Endometrial microvascular endothelial cells (primary cell): ENCODE data around the gene ATP10D. TPM values are rescaled to one million over a fixed set of nuclear protein-coding genes. Genes with fewer than 3 reads are reported as not detected.
"Not testable (repeated sequence)": the region's sequence is repeated elsewhere in the genome, so short reads cannot be mapped to it uniquely, and the experiment has no call there.

Source experiments
- in situ Hi-C: cut with HindIII; loops from 2 replicates; pipeline ENCODE4 v1.10.0; 2017; ENCODE audit warnings: low sequenced_read_pairs, low pct_unique_long_range_greater_than_20kb; ENCODE audit errors: inconsistent ontology term
- total RNA-seq: library from RNA; depleted of rRNA; stranded (reverse); fragments of >200 nt; gene quantifications from one replicate; pipeline ENCODE4 v1.2.3, GENCODE V29; 2015; ENCODE audit errors: inconsistent ontology term

ATP10D gene
- total RNA-seq, 1 donor from 2014 or later: 21.1 TPM

DNA sequence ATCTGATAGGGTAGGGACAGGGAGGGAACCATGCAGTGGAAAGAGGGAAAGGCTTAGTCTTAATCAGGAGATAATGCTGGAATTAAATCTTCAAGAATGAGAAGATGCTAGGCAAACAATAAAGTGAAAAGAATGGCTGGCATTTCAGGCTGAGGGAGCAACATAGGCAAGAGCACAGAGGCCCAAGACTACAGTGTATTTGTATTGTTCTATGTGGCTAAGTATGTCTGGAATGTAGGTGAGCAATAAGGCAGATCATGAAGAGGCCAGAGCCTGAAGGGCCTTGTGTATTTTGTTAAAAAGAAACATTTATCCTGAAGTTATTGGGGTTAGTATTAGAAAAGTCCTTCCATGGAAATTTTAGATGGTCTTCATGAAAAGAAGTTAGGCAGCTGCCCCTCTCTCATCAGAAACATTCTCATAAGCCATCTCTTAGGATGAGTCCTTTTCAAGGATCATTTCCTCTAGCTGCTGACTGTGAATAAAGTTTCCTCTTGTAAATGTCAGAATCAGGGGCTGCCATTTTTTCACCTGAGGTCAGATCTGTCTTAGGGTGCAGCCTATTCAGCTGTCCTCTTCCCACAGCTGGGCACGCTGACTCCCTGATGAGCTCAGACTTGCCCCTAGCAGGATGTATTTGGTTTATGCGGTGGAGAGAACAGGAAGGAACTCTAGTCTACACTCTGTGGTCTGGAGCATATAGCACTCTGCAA is 46.3 kb downstream of the ATP10D start:
- in situ Hi-C loops: no loop called here

DNA sequence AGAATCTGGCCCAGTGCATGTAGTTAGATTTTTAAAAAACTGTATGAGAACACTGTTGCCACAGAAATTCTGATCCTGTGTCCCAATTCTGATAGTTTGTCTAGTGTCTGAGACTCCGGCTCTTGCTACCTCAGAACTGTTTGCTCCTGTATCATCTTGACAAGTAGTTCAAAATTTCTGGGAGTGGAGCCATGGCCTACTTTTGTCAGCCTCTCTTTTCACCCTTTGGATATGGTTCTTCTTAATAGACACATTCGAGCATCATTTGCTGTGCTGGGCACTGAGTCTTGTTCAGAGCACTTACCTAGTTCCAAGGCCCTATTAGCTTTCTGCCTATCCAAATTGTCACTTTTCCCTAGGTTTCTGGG is 46.9 kb downstream of the ATP10D start:
- in situ Hi-C loops: no loop called here

DNA sequence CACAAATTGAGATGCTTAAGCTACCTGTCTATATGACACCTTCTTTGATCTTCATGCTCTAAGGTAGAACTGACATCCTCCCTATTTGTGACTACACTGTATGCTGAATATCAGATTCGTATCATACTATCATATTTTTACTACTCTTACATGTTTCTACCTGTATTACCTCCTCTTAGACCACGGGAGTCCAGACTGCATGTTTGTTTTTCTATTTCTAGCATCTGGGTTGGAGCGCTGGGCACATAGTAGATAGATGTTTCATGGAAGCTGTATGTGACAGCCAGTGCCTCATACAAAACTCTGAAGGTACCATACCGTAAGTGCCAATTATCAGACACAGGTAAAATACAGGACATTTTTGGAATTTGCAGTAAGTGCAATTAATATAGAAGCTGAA is 47.6 kb downstream of the ATP10D start:
- in situ Hi-C loops: no loop called here

DNA sequence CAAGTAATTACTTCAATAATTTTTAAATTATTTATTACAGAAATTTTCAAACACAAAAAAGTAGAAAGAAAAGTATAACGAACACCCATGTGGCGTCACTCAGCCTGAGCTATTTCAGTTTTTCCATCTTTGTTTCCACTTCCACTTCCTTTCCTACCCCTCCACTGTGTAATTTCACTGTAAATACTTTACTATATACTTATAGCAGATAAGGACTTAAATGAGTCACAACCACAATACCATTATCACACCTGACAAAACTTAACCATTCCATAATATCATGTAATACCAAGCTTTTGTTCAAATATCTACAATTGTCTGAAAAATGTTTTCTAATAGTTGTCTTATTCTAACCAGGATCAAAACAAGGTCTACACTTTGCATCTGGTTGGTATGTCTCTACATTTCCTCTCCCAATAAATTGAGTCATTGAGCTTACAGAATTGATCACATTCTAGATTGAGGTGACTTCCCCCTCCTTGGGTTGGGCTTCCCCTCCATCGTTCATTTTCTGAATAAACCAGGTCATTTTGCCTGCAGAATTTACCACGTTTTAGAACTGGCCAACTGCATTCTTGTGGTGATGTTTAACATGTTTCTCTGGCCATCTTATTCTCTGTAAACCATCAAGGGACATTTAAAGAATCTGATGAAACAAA is 48.7 kb downstream of the ATP10D start:
- in situ Hi-C loops: no loop called here

DNA sequence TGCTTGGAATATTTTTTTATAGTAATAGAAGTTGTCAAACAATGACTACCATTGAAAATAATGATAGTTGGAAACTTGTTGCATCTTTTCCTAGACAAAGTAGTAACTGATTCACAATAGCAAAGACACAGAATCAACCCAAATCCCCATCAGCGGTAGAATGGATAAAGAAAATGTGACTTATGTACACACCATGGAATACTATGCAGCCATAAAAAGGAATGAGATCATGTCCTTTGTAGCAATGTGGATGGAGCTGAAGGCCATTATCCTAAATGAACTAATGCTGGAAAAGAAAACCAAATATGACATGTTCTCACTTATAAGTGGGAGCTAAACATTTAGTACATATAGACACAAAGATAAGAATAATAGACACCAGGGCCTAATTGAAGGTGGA is 49.7 kb downstream of the ATP10D start:
- in situ Hi-C loops: no loop called here

DNA sequence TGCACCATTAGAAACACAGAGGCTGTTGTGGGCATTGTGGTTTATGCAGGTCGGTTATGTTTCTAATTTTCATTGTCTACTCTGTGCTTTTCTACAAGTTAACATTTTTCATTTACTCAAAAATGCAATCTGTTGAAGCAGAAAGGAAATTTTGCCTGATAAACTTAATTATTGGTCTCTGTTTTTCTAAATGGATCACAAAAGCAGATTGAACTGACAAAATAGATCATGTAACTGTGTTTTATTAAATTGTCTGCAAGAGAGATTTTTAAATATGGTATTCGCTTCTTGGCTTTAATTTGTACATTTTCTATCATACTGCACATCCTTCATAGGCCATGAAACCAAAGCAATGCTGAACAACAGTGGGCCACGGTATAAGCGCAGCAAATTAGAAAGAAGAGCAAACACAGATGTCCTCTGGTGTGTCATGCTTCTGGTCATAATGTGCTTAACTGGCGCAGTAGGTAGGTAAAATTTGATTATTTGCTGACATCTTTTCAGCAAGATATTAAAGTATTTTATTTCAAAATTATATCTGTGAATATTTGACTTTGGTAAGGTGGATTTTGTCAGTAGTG is 50.6 kb downstream of the ATP10D start:
- in situ Hi-C loops: no loop called here

DNA sequence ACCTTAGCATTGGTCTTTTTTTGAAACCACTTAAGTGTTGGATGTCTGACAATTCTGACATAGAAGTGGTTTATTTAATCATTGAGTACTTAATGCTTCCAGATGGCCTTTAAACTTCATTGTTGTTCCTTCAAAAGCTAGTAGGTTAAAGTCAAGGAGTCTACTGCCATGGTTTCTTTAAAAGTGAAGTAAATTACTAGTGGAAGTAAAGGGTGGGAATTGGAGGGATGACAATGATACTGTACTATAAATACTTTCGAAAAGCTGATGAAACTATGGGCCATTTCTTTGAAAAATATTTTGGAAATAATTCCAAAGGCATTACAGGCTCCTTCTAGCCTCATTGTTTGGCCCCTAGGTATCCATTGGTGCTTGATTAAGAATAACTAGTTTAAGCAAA is 51.9 kb downstream of the ATP10D start:
- in situ Hi-C loops: no loop called here

DNA sequence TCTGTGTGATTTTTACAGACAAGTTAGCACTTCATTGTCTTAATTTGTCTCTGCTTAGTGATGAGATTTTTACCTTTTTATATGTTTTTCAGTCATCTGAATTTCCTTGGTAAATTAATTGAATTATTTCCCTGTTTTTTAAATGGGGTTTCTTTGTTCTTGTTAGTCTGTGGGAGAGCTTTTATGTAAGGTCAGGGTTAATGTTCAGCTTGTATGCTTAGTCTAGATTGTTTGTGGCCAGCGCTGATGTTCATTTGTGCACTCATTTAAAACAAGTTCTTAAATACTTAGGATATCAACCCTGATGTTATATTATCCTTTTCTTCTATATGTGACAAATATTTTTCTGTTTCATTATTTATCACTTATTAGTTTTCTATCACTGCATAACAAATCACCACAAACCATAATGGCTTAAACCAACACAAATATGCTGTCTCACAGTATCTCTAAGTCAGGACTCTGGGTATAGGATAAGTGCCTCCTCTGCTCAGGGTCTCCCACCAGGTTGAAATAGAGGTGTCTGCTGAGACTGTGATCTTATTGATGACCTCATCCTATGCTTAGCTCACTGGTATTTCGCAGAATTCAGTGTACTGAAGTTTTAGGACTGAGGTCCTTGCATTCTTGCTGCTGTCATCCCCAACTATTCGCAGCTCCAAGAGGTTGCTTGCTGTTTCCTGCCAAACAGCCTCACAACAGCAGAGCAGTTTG is 53.2 kb downstream of the ATP10D start:
- in situ Hi-C loops: no loop called here

DNA sequence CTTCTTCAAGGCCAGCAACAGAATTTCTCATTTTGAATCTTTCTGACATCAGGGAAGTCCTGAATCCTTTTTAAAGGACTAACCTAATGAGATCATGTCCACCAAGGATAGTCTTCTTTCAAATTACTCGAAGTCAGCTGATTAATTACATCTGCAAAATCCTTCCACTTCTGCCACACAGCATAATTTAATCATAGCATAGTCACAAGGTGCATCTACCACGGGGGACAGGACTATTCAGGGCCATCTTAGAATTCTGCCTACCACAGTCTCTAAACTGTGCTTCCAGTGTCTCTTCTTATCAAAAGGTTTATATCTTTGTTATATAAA is 53.7 kb downstream of the ATP10D start:
- in situ Hi-C loops: no loop called here

DNA sequence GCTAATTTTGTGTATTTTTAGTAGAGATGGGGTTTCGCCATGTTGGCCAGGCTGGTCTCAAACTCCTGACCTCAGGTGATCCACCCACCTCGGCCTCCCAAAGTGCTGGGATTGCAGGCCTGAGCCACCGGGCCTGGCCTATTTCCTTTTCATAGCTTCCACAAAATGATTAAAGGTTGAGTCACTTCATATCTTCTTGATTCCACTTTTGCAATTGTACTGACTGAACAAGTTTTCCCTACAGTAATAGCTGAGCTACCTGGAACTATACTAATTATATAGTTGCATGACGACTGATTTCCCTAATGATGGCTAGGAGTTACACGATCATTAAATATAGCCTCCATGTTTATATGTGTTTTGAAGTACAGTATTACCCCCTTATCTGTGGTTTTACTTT is 57.6 kb downstream of the ATP10D start:
- in situ Hi-C loops: not testable (repeated sequence)

DNA sequence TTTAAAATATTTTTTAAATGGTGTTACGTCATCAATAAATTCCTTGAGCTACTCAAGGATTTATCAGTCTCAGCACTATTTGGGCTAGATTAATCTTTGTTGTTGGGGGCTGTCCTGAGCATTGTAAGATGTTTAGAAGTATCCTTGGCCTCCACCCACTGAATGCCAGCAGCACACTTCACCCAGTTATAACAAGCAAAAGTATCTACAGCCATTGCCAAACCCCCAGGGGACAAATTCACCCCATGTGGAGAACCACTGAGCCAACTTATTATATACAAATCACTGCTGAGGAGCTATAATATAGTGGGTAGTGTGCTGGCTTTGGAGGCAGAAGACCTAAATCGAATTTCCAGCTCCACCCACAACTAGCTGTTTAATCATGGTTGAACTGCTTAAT is 58.3 kb downstream of the ATP10D start:
- in situ Hi-C loops: no loop called here

DNA sequence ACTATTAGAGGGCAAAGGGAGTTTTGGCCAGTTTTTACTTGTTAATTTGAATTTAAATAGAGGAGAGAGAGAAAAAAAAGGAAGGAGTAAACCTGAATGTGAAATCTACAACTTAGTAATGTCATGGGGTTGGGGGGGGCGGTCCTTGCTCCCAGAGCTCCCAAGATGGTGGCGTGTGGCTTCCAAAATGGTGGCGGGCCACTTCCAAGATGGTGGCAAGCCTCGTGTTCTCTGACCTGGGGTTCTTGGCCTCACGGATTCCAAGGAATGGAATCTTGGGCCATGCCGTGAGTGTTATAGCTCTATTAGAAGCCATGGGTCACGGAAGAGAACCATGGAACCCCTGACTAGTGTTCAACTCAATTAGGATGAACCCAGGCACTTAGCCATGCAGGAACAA is 65.3 kb downstream of the ATP10D start:
- in situ Hi-C loops: not testable (repeated sequence)

DNA sequence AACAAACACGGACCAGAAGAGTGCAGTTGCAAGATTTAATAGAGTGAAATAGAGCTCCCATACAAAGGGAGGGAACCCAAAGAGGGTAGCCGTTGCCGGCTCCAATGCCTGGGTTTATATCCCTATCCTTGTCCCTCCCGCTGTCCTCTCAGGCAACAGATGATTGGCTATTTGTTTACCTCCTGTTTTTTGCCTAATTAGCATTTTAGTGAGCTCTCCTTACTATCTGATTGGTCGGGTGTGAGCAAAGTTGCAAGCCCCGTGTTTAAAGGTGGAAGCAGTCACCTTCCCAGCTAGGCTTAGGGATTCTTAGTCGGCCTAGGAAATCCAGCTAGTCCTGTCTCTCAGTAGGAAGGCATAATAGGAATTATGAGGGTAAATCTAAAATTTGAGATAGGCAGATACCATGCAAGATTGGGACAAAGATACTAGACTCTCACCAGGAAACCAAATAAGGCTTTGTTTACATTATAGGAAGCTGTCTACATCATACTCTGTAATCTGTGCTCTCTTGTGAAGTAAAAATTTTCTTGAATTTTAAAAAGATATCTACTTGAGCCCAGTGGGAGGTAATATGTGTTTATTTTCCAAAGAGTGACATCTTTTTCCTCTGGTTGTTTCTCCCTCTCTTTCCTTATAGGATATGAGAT is 65.9 kb downstream of the ATP10D start:
- in situ Hi-C loops: no loop called here

DNA sequence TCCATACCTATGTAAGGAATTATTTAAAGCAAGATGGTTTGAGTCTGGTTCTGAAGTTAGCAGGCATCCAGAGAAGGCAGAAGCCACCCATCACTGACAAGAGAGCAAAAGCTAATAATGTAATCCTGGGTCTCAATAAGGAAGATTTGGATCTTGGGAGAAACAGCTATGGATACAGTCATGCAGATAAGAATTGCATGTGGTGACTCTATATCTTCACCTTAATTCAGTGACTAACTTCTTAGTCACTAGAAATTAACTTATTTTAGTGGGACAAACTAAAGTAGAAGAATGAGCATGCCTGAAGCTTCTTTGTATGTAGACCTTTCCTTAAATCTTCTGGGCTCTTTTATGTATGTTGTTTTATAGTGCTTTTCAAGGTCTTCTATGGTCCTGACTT is 66.6 kb downstream of the ATP10D start:
- in situ Hi-C loops: no loop called here

DNA sequence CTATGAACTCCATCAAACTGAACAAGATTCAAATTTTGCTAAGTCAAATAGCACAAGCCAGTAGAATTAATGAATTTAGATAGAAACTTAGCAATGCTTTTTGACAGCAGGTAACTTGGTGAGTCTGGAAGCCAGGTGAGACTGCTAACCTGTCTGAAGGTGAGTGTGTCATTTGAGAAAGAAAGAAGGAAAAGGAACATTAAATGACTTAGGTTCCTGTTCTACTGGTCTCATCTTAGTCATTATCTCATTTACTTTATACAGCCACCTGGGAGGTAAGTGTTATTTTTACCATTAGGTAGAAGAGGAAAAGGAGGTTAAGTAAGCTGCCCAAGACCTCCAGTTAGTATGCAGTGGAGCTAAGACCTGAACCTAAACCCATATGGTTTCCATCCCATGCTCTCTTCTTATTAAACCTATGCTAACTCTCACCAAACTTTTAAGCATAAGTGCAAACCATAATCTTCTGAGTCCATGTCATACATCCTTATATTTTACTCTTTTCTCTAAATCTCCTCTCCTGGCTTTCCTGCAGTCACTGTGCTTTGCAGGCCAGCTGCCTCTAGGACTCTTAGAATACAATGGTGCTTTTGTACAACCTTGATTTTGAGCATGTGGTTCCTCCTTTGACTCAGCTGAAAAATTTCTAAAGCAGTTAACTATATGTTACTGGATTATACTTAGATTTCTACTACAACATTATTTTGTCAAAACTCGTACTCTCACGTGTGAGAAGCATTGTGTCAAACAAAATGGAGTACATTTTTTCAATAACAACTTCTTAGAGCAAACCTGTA is 68.5 kb downstream of the ATP10D start:
- in situ Hi-C loops: no loop called here

DNA sequence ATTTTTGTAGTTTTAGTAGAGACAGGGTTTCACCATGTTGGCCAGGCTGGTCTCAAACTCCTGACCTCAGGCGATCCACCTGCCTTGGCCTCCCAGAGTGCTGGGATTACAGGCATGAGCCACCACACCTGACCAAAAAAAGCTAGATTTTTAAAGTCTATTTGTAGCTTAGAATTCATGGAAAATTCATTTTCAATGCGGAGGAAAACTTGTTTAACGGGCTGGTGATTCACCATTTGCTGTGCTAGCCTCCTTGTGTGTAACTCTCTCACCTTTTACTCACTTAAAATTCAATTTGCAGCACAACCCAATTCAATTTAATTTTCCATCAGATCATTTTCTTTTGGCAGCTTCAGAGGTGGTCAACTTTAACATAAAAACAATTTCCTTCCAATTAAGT is 70.8 kb downstream of the ATP10D start:
- in situ Hi-C loops: not testable (repeated sequence)

DNA sequence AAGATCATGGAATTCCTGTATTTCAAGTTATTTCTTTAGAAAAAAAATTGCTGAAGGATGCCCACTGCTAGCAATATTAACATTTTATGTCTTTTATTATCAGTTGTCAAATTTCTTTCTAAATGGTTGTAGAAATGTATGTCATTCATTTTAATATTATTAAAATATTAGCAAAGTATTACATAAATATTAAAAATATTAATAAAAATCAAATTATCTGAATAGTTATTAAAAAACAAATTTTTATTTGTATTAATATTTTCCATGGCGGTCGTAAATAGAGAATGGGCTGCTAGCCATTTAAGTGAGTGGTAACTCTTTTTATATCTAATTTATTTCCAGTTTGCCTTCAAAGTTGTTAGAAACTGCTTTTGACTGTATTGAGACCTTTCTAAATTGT is 72.2 kb downstream of the ATP10D start:
- in situ Hi-C loops: no loop called here

DNA sequence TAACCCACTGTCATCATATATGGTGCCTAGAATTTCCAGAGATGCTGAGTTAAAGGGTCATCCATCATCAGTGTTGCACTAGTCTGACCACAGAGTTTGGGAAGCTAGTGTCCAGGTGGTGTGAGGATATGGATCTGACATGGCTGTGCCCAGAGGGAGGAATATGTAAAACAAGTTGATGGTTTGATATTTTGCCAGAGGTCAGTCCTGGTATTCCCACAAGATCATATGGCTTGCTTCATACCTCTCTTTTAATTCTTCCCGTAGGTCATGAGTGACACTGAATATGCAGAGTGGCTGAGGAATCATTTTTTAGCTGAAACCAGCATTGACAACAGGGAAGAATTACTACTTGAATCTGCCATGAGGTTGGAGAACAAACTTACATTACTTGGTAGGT is 75.6 kb downstream of the ATP10D start:
- in situ Hi-C loops: no loop called here

DNA sequence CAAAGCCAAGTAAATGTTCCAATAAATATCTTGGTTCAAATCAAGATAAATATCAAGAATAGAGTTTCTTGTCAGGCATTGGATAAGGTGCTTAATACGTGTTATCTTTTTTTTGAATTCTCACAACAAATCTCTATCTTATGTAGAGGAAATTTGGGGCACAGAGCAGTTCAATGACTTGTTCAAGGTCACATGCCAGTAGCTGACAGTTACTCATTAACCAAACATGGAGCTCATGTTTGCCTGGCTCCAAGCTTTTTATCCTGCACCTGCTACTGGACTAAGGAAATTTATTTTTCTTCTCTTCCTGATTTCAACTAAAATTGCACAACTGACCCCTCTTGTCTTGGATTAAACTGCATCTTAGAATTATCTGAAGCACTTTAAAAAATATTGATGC is 76.3 kb downstream of the ATP10D start:
- in situ Hi-C loops: no loop called here
